MG63 (cell line): ENCODE results near the gene ELAVL3. TPM values are rescaled to one million over a fixed set of nuclear protein-coding genes. Genes with fewer than 3 reads are reported as not detected.
"Not testable (repeated sequence)": the region's sequence is repeated elsewhere in the genome, so short reads cannot be mapped to it uniquely, and the experiment has no call there.

ENCODE experiments used
- DNase-seq: peaks from one replicate; pipeline ENCODE4 v3.0.0-alpha.2; 2020
- H3K27me3 ChIP-seq: fragments of 250-450 bp; sonication (Bioruptor Pico); 2 replicates; pipeline ENCODE4 v1.5.1; 2020; ENCODE audit warnings: mild to moderate bottlenecking, moderate library complexity
- H3K36me3 ChIP-seq: fragments of 250-450 bp; sonication (Bioruptor Pico); 2 replicates; pipeline ENCODE4 v1.5.1; 2020; ENCODE audit warnings: mild to moderate bottlenecking, moderate library complexity
- H3K4me3 ChIP-seq: fragments of 250-450 bp; sonication (Bioruptor Pico); 2 replicates; pipeline ENCODE4 v1.5.1; 2020; ENCODE audit warnings: mild to moderate bottlenecking, moderate library complexity
- H3K9me3 ChIP-seq: fragments of 250-450 bp; sonication (Bioruptor Pico); 2 replicates; pipeline ENCODE4 v1.5.1; 2020; ENCODE audit warnings: mild to moderate bottlenecking, moderate library complexity
- total RNA-seq: library from RNA; depleted of rRNA; stranded (reverse); fragments of >200 nt; shearing (Covaris generic); gene quantifications from 2 replicates; pipeline ENCODE4 v1.2.3, GENCODE V29; 2014; ENCODE audit warnings: low replicate concordance

Gene ELAVL3
- total RNA-seq, 1 experiment from 2014 or later = not detected

DNA sequence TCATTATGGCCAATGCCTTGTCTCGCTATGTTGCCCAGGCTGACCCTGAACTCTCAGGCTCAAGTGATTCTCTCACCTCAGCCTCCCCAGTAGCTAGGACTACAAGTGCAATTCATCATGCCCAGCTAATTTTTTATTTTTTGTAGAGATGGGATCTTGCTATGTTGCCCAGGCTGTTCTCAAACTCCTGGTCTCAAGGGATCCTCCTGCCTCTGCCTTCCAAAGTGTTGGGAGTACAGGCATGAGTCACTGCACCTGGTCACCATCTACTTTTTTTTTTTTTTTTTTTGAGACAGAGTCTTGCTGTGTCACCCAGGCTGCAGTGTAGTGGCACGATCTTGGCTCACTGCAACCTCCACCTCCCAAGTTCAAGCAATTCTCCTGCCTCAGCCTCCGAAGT is 5.5 kb downstream of the ELAVL3 start:
- not testable (repeated sequence) for H3K9me3 ChIP-seq, H3K36me3 ChIP-seq, DNase-seq, H3K27me3 ChIP-seq, H3K4me3 ChIP-seq

DNA sequence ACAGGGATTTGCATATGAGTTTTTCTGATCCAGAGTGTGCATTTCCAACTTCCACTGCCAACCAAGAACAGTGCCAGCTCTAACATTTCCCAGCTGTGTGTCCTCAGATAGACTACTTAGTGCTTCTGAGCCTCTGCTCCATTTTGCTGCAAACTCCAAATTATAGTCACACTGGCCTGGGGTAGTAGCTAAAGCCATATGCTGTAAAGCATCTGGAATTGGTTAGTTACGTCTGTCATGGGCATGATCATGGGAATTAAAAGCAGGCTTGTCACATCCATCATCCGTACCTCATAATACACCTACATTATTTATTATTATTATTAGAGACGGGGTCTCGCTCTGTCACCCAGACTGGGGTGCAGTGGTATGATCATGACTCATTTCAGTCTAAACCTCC is 7.1 kb downstream of the ELAVL3 start:
- Histone ChIP-seq H3K27me3 (peaks cover 2% of the 10 kb centered on the region), H3K36me3 (no peaks in the 10 kb centered on the region), H3K4me3 (no peak overlapping the region), H3K9me3 (no peaks in the 10 kb centered on the region)
- no peak for DNase-seq

DNA sequence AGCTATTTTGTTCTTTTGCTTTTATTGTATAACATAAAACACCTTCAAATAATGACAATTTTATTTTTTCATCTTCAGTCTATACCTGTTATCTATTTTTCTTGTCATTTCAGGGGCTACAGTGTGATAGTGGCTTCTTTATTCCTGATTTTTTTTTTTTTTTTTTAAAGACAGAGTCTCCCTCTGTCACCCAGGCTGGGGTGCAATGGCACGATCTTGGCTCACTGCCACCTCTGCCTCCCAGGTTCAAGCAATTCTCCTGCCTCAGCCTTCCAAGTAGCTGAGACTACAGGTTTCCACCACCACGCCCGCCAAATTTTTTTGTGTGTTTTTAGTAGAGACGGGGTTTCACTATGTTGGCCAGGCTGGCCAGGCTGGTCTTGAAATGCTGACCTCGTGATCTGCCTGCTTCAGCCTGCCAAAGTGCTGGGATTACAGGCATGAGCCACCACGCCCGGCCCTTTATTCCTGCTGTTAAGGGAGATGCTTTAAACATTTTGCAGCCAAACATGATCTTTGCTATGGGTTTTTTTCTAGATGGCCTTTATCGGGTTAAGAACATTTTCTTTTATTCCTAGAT is 12.5 kb downstream of the ELAVL3 start:
- not testable (repeated sequence) for H3K36me3 ChIP-seq, H3K9me3 ChIP-seq, H3K4me3 ChIP-seq, H3K27me3 ChIP-seq
- DNase-seq = peak; percentile 78

DNA sequence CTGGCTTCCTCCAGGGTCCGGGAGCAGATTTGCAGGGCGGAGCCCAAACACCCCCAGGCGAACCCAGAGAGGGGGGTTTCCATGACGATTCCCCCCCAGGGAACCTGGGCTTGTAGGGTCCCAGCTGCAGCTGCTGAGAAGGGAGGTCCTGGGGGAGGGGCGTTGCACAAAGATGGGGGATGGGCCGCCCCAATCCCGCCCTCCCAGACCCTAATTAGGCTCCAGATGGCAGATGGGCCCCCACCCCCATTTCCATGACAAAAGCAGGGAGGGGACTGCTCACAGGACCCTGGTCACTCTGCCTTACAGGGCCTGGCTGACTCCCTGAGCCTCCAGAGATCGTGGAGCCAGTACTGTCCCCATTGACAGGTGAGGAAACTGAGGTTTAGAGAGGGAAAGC is 15.2 kb downstream of the ELAVL3 start:
- no peak for DNase-seq
- no peaks in the 10 kb centered on the region for H3K36me3 ChIP-seq
- 0 out of 2 replicates have a peak, but pooled peaks cover 1% of the 10 kb centered on the region for H3K27me3 ChIP-seq
- H3K9me3 ChIP-seq = no peaks in the 10 kb centered on the region
- no peak overlapping the region for H3K4me3 ChIP-seq

DNA sequence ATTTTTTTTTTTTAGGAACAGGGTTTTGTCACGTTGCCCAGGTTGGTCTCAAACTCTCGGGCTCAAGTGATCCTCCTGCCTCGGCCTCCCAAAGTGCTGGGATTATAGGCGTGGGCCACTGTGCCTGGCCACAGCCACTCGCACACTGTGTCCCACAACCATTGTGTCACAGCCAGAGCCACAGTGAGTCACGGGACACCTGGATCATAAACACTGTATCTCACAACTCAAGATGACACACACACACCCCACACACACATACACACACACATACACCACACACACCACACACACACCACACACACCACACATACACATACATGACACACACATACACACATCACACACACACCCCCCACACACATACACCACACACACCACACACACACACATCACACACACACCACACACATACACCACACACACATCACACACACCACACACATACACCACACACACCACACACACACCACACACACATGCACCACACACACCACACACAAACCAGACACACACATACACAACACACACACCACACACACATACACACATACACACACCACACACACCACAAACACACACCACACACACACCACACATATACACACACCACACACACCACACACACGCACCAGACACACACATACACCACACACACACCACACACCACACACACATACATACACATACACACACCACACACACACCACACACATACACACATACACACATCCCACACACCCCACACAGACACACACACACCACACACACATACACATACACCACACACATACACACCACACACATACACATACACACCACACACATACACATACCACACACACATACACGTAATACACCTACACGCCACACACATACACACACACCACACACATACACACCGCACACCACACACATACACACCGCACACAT is 16.2 kb downstream of the ELAVL3 start:
- Histone ChIP-seq H3K36me3 (no peaks in the 10 kb centered on the region), H3K27me3 (0 out of 2 replicates have a peak, but pooled peaks cover 5% of the 10 kb centered on the region), H3K4me3 (no peak overlapping the region), H3K9me3 (no peaks in the 10 kb centered on the region)
- DNase-seq = no peak

GRCh38 chr19:11463391-11463790 is 17.5 kb downstream of the ELAVL3 start:
- no peak for DNase-seq
- H3K36me3 ChIP-seq = no peaks in the 10 kb centered on the region
- H3K27me3 ChIP-seq = 0 out of 2 replicates have a peak, but pooled peaks cover 5% of the 10 kb centered on the region
- no peak overlapping the region for H3K4me3 ChIP-seq
- no peaks in the 10 kb centered on the region for H3K9me3 ChIP-seq

DNA sequence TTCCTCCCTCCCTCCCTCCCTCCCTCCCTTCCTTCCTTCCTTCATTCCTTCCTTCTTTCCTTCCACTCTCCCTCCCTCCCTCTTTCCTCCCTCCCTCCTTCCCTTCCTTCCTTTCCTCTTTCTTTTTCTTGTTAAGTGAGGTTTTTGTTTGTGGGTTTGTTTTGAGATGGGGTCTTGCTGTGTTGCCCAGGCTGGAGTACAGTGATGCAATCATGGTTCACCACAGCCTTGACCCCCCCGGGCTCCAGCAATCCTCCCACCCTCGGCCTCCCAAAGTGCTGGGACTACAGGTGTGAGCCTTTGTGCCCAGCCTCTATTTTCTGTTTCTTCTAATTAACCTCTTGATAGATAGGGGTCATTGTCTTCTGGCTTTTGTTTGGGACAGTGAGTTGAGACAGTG is 19.4 kb downstream of the ELAVL3 start:
- H3K9me3 ChIP-seq = no peaks in the 10 kb centered on the region
- H3K36me3 ChIP-seq = no peaks in the 10 kb centered on the region
- DNase-seq = no peak
- no peak overlapping the region for H3K4me3 ChIP-seq
- 0 out of 2 replicates have a peak, but pooled peaks cover 5% of the 10 kb centered on the region for H3K27me3 ChIP-seq

- Histone ChIP-seq H3K9me3 (no peaks in the 10 kb centered on the region), H3K27me3 (0 out of 2 replicates have a peak, but pooled peaks cover 5% of the 10 kb centered on the region), H3K4me3 (no peak overlapping the region), H3K36me3 (no peaks in the 10 kb centered on the region)
- DNase-seq = no peak
These were observed 20.6 kb downstream of the ELAVL3 start for GRCh38 chr19:11460207-11460606.

- H3K36me3 ChIP-seq, H3K27me3 ChIP-seq, H3K9me3 ChIP-seq, DNase-seq, H3K4me3 ChIP-seq: not testable (repeated sequence)
These were observed 21.9 kb downstream of the ELAVL3 start for GRCh38 chr19:11458912-11459311.

GRCh38 chr19:11458236-11458900 is 22.5 kb downstream of the ELAVL3 start:
- Histone ChIP-seq H3K36me3 (no peaks in the 10 kb centered on the region), H3K4me3 (no peak overlapping the region), H3K27me3 (0 out of 2 replicates have a peak, but pooled peaks cover 5% of the 10 kb centered on the region), H3K9me3 (no peaks in the 10 kb centered on the region)
- DNase-seq = no peak

DNA sequence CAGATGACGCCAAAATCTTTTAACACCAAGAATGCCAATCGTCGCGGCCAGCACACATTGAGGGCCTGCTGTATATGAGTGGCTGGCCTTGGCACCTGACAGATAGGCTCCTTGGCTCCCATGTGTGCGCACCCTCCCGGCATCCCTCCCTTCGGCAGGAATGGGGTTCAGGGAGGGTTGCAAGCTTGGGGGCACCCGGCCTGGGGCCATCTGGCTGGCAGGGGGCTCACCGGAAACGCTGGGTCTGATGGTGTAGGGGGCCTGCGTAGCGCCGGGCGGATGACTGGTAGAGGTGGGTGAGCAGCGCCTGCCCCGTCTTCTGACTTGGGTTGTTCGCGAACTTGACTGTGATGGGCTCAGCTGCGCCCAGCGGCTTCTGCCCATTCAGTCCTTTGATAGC is 23.0 kb downstream of the ELAVL3 start:
- Histone ChIP-seq H3K4me3 (no peak overlapping the region), H3K36me3 (no peaks in the 10 kb centered on the region), H3K9me3 (no peaks in the 10 kb centered on the region), H3K27me3 (0 out of 2 replicates have a peak, but pooled peaks cover 5% of the 10 kb centered on the region)
- DNase-seq = no peak

- no peaks in the 10 kb centered on the region for H3K9me3 ChIP-seq
- no peak for DNase-seq
- no peak overlapping the region for H3K4me3 ChIP-seq
- H3K27me3 ChIP-seq = 0 out of 2 replicates have a peak, but pooled peaks cover 5% of the 10 kb centered on the region
- H3K36me3 ChIP-seq = no peaks in the 10 kb centered on the region
These were observed 23.7 kb downstream of the ELAVL3 start for GRCh38 chr19:11457115-11457514.

DNA sequence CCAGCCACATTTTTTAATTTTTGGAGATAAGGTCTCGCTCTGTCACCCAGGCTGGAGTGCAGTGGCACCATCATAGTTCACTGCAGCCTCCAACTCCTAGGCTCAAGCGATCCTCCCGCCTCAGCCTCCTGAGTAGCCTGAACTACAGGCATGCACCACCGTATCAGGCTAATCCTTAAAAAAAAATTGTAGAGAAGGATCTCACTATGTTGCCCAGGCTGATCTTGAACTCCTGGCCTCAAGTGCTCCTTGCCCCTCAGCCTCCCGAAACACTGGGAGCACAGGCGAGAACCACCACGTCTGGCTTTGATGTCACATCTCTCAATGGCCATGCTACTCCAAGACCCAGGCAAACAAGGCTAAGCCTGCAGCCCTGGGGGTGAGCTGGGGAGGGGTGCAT is 24.2 kb downstream of the ELAVL3 start:
- Histone ChIP-seq H3K36me3 (no peaks in the 10 kb centered on the region), H3K27me3 (0 out of 2 replicates have a peak, but pooled peaks cover 5% of the 10 kb centered on the region), H3K4me3 (no peak overlapping the region), H3K9me3 (no peaks in the 10 kb centered on the region)
- DNase-seq = no peak

DNA sequence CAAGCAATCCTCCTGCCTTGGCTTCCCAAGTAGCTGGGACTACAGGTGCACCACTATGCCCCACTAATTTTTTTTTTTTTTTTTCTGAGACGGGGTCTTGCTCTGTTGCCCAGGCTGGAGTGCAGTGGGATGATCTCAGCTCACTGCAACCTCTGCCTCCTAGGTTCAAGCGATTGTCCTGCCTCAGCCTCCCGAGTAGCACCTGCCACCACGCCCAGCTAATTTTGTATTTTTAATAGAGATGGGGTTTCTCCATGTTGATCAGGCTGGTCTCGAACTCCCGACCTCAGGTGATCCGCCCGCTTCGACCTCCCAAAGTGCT is 25.7 kb downstream of the ELAVL3 start:
- not testable (repeated sequence) for H3K9me3 ChIP-seq, H3K27me3 ChIP-seq, H3K4me3 ChIP-seq, DNase-seq, H3K36me3 ChIP-seq

- H3K36me3 ChIP-seq = peaks cover 23% of the 10 kb centered on the region
- H3K9me3 ChIP-seq = no peaks in the 10 kb centered on the region
- no peaks in the 10 kb centered on the region for H3K27me3 ChIP-seq
- no peak for DNase-seq
- H3K4me3 ChIP-seq = no peak overlapping the region
These were observed 27.1 kb downstream of the ELAVL3 start for GRCh38 chr19:11453468-11454341.

DNA sequence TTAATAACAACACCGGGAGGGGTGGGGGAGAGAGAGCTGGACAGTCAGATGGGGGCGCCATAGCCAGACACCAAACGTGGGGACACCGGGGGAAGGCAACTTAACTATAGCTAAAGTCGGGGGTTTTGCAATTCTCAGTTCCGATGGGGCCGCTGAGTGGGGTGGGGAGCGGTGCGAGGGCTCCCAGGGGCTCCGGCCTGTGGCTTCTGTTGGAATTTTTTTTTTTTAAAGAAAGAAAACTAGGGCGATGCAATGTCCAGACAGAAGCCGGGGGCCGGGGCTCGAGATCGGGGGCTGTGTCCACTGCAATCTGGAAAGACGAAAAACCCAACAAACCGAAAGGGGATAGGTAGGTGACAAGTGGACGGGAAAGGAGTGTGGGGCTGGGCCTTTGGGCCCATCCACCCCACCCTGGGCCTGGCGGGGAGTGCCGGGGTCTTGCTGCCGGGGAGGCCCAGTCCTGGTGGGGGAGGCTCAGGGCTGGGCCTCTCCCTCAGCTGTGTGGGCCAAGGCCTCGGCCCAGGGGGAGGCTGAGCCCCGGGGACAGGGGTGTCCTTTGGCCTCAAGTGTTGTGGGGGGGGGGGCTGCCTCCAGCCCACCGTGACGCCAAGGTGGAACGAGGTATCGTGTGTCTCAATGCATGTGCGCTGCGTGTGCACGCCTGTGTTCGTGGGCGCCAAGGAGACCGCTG is 28.1 kb downstream of the ELAVL3 start:
- no peak for DNase-seq
- Histone ChIP-seq H3K36me3 (peaks cover 31% of the 10 kb centered on the region), H3K9me3 (no peaks in the 10 kb centered on the region), H3K4me3 (no peak overlapping the region), H3K27me3 (no peaks in the 10 kb centered on the region)
